ENCODE measurements around the gene SSH3.

SSH3 gene

DNA sequence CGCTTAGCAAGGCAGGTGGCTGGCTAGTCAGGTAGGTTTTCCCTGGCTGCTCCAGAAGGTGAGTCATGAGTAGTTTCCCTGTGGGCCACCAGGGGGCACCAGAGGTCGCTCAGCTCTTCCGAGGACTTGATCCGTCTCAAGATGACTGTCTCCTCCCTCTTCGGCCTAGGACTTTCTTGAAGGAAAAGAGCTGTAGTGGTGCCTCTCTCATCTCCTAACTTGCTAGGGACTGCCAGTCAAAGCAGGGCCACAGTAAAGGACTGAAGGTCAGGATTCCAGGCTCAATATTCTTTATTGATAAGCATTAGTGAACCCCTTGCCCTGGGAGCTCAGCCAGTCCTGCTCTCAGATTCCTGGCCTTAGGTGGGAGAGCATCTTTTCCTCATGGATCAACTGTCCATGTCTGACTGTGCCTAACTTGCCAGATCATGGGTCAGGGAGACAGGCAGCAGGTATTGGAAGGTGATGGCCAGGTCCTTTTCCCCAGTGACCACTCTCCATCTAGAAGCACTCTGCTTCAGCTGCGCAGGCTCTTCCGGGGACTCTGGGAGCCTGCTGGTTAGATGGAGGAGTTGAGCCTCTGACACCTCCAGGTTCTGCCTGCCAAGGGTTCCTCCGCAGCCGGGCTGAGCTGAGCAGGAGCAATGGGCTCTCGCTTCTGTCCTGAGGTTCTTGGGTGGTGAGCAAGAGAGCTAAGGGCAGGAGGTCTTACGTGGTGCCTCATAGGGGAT, 48.1 kb downstream of the SSH3 start:
- peak; percentile 88 for DNase-seq

DNA sequence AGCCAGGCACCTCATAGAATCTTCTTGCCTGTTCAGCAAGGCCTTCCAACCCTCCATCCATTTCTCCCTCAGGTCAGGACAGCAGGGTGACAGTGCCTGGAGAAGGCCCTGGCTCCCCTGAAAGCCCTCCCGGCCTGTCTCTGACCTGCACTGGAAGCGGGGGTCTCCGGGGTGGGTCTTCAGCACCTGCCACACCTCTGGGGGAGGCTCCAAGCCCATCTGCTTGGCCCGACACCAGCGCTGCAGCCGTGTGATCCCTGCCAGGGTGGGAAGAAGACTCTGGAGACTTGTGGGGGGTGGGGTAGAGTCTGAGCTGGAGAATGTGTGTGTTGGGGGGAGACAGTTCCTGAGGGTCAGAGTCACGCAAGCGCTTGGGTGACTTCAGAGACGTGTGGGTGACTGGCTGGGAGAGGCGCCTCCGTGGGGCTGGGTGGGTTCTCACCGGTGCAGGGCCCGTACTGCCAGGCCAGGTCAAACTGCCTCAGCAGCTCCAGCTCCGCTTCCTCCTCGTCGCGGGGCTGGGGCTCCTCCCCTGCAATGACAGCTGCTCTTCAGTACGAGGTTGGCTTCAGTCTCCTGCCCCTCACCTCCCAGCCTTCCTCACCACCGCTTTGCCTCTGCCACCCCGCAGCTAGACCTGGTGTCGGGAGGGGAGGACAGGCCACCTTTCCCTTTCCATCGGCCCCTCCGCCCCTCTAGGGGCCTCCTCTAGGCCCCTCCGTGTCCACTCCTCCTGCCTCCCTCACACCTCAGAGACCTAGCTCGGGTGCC, 49.4 kb downstream of the SSH3 start:
- DNase-seq, result peak; percentile 69

DNA sequence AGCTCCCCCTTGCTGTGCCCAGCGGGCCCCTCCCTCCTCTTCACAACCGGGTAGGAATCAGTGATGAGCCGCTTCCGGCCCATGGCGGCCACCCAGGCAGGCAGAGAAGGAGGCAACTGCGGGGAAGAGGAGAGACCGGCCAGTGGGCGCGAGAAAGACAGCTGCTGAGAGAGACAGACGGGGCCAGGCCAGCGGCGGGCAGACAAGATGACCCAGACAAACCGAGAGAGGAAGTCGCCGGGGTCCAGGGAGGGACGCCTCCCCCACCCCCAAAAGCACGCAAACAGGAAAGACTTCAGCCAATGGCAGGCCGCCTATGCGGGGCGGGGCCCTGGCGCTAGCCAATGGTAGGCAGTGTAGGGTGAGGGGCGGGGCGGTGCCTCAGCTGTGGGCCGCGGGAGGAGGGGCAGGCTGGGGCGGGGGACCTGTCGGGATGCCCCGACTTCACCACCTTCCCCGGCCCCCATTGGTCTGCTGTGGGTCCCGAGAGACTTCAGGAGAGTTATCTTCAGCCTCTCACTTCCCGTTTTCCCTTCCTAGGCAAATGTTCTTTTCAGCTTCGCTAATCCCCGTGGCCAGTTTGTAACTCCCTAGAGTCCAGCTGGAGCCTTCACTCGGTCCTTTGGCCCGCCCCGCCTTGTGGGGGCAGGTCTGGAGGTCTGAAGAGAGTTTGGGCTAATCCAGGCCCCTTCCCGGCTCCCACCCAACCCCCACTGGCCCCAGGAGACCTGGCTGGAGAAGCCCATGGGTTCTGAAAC, 50.2 kb downstream of the SSH3 start, which contains the start of gene POLD4:
Gene POLD4, minus strand, starts transcription at position 230 of the 758 bp plus-strand sequence. Its CDS starts 147 bp downstream, at position 83.
- DNase-seq, result peak; percentile 98

DNA sequence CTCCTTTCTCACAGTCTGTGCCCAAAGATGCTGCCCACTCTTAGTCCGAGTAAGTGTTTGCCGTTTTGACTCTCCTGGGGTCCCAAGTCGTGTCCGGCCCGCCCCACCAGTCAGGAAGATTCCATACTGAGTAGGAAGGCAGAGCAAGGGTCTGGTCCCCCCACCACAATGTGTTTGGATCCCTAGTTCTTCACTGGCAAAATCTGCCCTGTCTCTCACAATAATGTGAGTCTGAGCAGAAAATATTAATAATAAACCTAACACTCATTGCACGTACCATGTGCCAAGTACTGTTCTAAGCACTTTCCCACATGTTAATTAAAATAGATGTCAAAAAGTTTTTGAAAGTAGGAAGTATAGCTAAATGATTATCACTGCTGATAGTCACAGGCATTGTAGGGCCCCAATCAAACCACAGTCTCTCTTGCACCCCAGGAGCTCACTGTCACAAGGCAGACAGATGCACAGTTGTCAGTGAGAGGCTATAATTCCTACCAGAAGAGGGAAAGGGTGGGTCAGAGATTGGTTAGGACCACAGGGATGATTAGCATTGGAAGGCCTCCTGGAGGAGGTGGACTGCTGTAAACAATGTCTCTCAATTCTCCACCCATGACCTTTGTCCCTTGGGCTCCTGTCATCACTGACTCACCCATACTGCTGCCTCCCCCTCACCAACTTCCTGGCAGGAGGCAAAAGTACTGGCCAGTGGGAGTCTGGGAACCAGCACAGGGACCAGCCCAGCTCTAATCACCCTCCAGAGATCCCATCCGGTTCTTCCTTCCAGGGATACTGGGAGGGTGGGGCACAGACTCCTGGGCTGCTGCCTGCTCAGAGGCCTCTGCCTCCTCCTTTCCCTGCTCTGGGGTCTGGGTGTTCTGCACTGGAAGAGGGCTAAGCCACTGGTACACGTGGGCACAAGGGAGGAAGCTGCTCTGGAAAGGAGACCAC, 51.0 kb downstream of the SSH3 start:
- DNase-seq, result peak; percentile 69

GRCh38 chr11:67355023-67355793, 51.9 kb downstream of the SSH3 start:
- peak; percentile 4 for DNase-seq

GRCh38 chr11:67355794-67356386, 52.6 kb downstream of the SSH3 start:
- peak; percentile 2 for DNase-seq

GRCh38 chr11:67356387-67356863, 53.1 kb downstream of the SSH3 start:
- DNase-seq, result no peak

GRCh38 chr11:67356864-67357561, 53.7 kb downstream of the SSH3 start:
- DNase-seq, result peak; percentile 90

DNA sequence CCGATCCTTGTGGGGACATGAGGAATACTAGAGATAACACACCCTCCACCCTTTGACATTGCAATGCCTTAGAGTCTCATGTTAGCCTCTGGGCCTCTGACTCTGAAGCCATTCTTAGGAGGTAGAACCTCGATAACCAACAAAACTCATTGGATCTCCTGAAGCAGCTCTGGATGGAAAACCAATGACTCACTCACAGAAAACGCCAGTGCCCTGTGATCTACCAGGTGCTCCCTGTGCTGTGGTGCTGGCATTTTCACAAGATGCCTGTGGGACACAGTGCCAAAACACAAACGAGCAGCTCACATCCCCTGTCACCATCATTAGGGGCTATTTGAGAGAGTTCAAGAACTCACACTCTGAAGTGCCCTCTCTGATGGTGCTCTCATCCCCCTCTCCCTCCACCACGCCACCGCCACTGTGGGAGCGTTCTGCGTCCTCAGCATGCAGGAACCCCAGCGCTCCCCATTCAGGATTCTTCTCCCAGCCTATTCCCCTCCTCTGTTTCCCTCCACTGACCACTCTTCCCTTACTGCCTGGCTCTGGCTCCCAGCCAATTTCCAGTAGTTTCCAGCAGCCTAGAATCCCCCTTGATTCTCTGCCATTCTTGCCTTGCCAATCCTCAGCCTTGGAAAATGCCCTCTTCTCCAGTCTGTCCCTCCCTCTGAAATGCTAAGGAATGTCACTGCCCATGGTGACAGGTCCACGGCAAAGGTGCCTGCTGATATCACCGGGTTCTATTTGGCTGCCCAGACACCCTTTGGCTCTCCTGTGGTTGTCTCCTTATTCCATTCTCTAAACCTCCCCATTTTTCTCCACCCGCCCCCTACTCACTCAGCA, 54.7 kb downstream of the SSH3 start:
- DNase-seq, result peak; percentile 2
